Spleen (tissue), 11 donors: Measurements from ENCODE around the gene TWF2. TPM values are rescaled to one million over a fixed set of nuclear protein-coding genes. Genes with fewer than 3 reads are reported as not detected.

Experiments
- DNase-seq: peaks from one replicate; pipeline ENCODE4 v3.0.0-alpha.2; 2020
- H3K27ac ChIP-seq, 8 donors: fragments of 200-600 bp; sonication (generic) in 7 of 8; 1 replicate in 4 of 8; 2 replicates in 4 of 8; pipeline versions ENCODE4 v1.5.0 to v1.8.0; 2016 to 2021; ENCODE audit warnings: inconsistent platforms in 4 of 8, mild to moderate bottlenecking in 4 of 8, moderate library complexity in 1 of 8
- H3K27me3 ChIP-seq, 7 donors: fragments of 200-600 bp; sonication (generic) in 6 of 7; replicated peaks in 1 of 7; 1 replicate in 4 of 7; 2 replicates in 3 of 7; pipeline versions ENCODE4 v1.5.0 to v1.8.0; 2016 to 2021; ENCODE audit warnings: inconsistent platforms in 3 of 7, mild to moderate bottlenecking in 1 of 7
- H3K36me3 ChIP-seq, 6 donors: fragments of 200-600 bp; sonication (generic) in 5 of 6; 1 replicate in 4 of 6; 2 replicates in 2 of 6; pipeline versions ENCODE4 v1.5.0 to v1.8.0; 2016 to 2021; ENCODE audit warnings: inconsistent platforms in 2 of 6
- H3K4me1 ChIP-seq, 6 donors: fragments of 200-600 bp; sonication (generic) in 5 of 6; 1 replicate in 3 of 6; 2 replicates in 3 of 6; pipeline versions ENCODE4 v1.5.0 to v1.8.0; 2016 to 2021; ENCODE audit warnings: inconsistent platforms in 3 of 6
- H3K4me3 ChIP-seq, 8 donors: fragments of 200-600 bp; sonication (generic) in 7 of 8; 1 replicate in 4 of 8; 2 replicates in 4 of 8; pipeline versions ENCODE4 v1.5.0 to v1.8.0; 2016 to 2021; ENCODE audit warnings: inconsistent platforms in 4 of 8, mild to moderate bottlenecking in 4 of 8, moderate library complexity in 2 of 8
- H3K9me3 ChIP-seq, 8 donors: fragments of 200-600 bp; sonication (generic) in 7 of 8; 1 replicate in 4 of 8; 2 replicates in 4 of 8; pipeline versions ENCODE4 v1.5.0 to v1.8.0; 2016 to 2021; ENCODE audit warnings: inconsistent platforms in 4 of 8
- CTCF ChIP-seq, 11 experiments: fragments of 200-600 bp in 7 of 11; fragments of 450-650 bp in 4 of 11; sonication (generic) in 4 of 11; IDR thresholded peaks in 8 of 11; conservative IDR thresholded peaks in 3 of 11; 1 replicate in 7 of 11; 2 replicates in 4 of 11; pipeline versions ENCODE4 v1.4.0 to v1.8.0; 2016 to 2021; ENCODE audit warnings: antibody characterized with exemption in 11 of 11, inconsistent platforms in 4 of 11, mild to moderate bottlenecking in 1 of 11
- POLR2A ChIP-seq, 3 donors: fragments of 450-650 bp; IDR thresholded peaks; one replicate each; pipeline ENCODE4 v1.5.1; 2017; ENCODE audit warnings: antibody characterized with exemption in 3 of 3, mild to moderate bottlenecking in 1 of 3
- POLR2AphosphoS5 ChIP-seq, 3 donors: sonication (generic); formaldehyde crosslinking; IDR thresholded peaks; one replicate each; pipeline ENCODE4 v1.5.1; 2017; ENCODE audit warnings: antibody characterized with exemption in 3 of 3
- WGBS, 5 donors: extraction: QIAGEN DNeasy Blood & Tissue Kit in 3 of 5; methylation state at CpG; one replicate each; pipeline versions ENCODE4 v1.1.5 to v1.1.7; 2013 to 2018; 5-methylcytosine and 5-hydroxymethylcytosine counted together
- intact Hi-C: fragments of 100-400 bp; cut with DNase I; formaldehyde crosslinking; loops from one replicate; pipeline ENCODE4 v1.15.0; 2023; ENCODE audit warnings: low total_unique reads
- polyA plus RNA-seq, 3 donors: library from polyadenylated mRNA; stranded (reverse); fragments of 200-250 nt; gene quantifications; one replicate each; pipeline ENCODE4 v1.2.1, GENCODE V29; 2013
- total RNA-seq, 7 donors: library from RNA; depleted of rRNA in 3 of 7; stranded (reverse); fragments of >200 nt in 3 of 7; fragmentation: NEBNext Ultra II Directional in 4 of 7; extraction: Animal tissue kit (Norgen Biotek cat#: 25700) in 4 of 7; gene quantifications; one replicate each; pipeline versions ENCODE4 v1.1.0 to v1.2.1, GENCODE V29; 2016 to 2021
- donor health status: healthy with polysubstance abuse.
- donor health status: DM: no; HTN: no; CAD: no; lungs with moderate emphysema.
- donor health status: DM: no; HTN: no; CAD: no.
- donor health status: Bipolar disorder and iron deficiency.
- donor health status: healthy.
- donor health status: DM: no; HTN: no; CAD: no.
- donor health status: DM: yes; HTN: yes; CAD: no.

The TWF2 gene
- total and polyA plus RNA-seq, 10 donors: 47.3 to 109 (median 68.0) TPM

DNA sequence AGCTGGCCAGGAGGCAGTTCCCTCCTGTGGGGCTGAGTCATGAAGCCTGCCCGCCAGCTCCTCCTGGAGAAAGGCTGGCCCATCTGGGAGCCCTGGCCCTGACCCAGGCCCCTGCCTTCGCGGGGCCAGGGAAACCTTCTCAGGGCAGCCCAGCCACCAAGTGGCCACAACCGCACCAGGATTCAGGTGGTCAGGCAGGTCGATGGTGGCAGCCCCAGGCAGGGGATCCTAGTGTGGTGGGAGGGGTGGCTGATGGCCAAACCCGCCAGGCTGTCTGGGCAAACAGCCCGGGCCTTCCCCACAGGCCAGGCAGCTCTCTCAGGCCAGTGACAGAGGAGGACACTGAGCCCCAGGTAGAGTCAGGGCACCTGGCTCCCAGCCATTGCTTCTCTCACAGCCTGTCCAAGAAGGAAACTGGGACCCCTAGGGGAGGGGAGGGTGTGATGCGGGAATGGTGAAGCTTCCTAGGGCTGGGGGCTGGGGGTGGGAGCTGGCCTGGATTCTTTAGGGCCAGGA, 1.2 kb downstream of the TWF2 start:
- H3K36me3 ChIP-seq: peaks cover 0 to 32% (median 11%) of the 10 kb centered on the region in 6 donors
- H3K27ac ChIP-seq: peak overlapping the region in 7 of 8 donors; percentile 89 to 98 (median 95)
- peak overlapping the region in 7 of 8 donors; percentile 90 to 98 (median 95) for H3K4me3 ChIP-seq
- H3K27me3 ChIP-seq: no peaks in the 10 kb centered on the region
- H3K9me3 ChIP-seq: no peaks in the 10 kb centered on the region
- TF ChIP-seq POLR2AphosphoS5 (IDR thresholded peaks at IDR 0.05) (peak in 1 of 3 donors; percentile 68), CTCF (IDR thresholded peaks at IDR 0.05 in 8 of 11, conservative IDR thresholded peaks at IDR 0.05 in 3 of 11) (no peak), POLR2A (IDR thresholded peaks at IDR 0.05) (no peak)
- H3K4me1 ChIP-seq: peaks cover 29 to 89% (median 70%) of the 10 kb centered on the region in 6 donors
- intact Hi-C loops: loop anchor here (5.0 kb wide), 1 partner anchor 40 kb away; the partner anchor contains the start of gene WDR82
- DNase-seq: peak; percentile 91
- WGBS, 5 donors: 21 to 46% (median 22%) methylated on average over 3 to 8 of the region's 8 CpGs

GRCh38 chr3:52237006-52237656, 1.8 kb downstream of the TWF2 start:
- intact Hi-C loops: loop anchor here (5.0 kb wide), 1 partner anchor 40 kb away; the partner anchor contains the start of gene WDR82
- 78 to 93% (median 80%) methylated on average over 5 to 6 of the region's 6 CpGs for WGBS, 5 donors
- TF ChIP-seq POLR2A (IDR thresholded peaks at IDR 0.05): no peak
- peak in 1 of 3 donors; percentile 37 for TF ChIP-seq POLR2AphosphoS5 (IDR thresholded peaks at IDR 0.05)
- TF ChIP-seq CTCF (IDR thresholded peaks at IDR 0.05 in 8 of 11, conservative IDR thresholded peaks at IDR 0.05 in 3 of 11): no peak
- peaks cover 0 to 38% (median 11%) of the 10 kb centered on the region in 6 donors for H3K36me3 ChIP-seq
- H3K9me3 ChIP-seq: no peaks in the 10 kb centered on the region
- H3K4me3 ChIP-seq: peak overlapping the region in 7 of 8 donors; percentile 90 to 98 (median 95)
- peak; percentile 75 for DNase-seq
- peak overlapping the region in 7 of 8 donors; percentile 89 to 98 (median 95) for H3K27ac ChIP-seq
- H3K4me1 ChIP-seq: peaks cover 29 to 95% (median 76%) of the 10 kb centered on the region in 6 donors
- H3K27me3 ChIP-seq: no peaks in the 10 kb centered on the region

DNA sequence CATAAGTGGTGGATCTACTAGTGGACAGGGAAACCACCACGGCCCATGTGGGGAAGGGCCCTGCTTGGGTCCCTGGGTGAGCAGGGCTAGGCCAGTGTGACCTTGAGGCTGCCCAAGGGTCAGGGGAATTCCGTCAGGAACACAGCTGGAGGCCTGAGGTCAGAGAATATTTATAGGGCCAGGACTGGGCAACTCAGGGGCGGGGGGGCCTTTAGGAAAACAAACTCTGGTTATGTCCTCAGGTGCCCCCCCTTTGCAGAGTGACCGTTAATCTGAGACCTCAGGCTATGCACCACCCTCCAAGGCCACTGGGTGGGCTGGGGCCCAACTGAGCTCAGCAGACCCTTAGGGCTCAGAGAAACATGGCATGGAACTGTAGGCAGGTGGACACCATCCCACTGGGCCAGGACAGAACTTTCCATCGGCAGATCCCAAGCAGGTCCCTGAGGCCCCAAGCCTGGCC, 2.5 kb downstream of the TWF2 start:
- Histone ChIP-seq H3K36me3 (peaks cover 0 to 45% (median 16%) of the 10 kb centered on the region in 6 donors), H3K27me3 (no peaks in the 10 kb centered on the region), H3K4me1 (peaks cover 29 to 95% (median 83%) of the 10 kb centered on the region in 6 donors), H3K27ac (peak overlapping the region in 3 of 8 donors; percentile 96 to 98 (median 97)), H3K4me3 (peak overlapping the region in 2 of 8 donors; percentile 95), H3K9me3 (no peaks in the 10 kb centered on the region)
- TF ChIP-seq POLR2A (IDR thresholded peaks at IDR 0.05) (no peak), CTCF (IDR thresholded peaks at IDR 0.05 in 8 of 11, conservative IDR thresholded peaks at IDR 0.05 in 3 of 11) (no peak), POLR2AphosphoS5 (IDR thresholded peaks at IDR 0.05) (no peak)
- 50 to 86% (median 69%) methylated on average over 5 of the region's 5 CpGs for WGBS, 5 donors
- intact Hi-C loops: loop anchor here (5.0 kb wide), 1 partner anchor 41 kb away; the partner anchor contains the start of gene WDR82
- peak; percentile 67 for DNase-seq
